Hepatocyte (in vitro differentiated cells): ENCODE data around the gene METAP1D.

Source experiments
- CTCF ChIP-seq: fragments of 200-600 bp; sonication (generic); IDR thresholded peaks from 2 replicates; pipeline ENCODE4 v1.5.1; 2016; ENCODE audit warnings: antibody characterized with exemption, mild to moderate bottlenecking; ENCODE audit not compliant: poor library complexity
- EZH2 ChIP-seq: fragments of 200-600 bp; sonication (generic); IDR thresholded peaks from 2 replicates; pipeline ENCODE4 v1.6.1; 2016; ENCODE audit warnings: antibody characterized with exemption, mild to moderate bottlenecking, borderline replicate concordance
- EZH2phosphoT487 ChIP-seq: fragments of 200-600 bp; sonication (generic); IDR thresholded peaks from one replicate; pipeline ENCODE4 v1.6.1; 2018; ENCODE audit warnings: antibody characterized with exemption, mild to moderate bottlenecking, low read depth, moderate library complexity; ENCODE audit not compliant: unreplicated experiment, severe bottlenecking

GRCh38 chr2:172084645-172085459, 85.1 kb downstream of the METAP1D start:
- TF ChIP-seq CTCF (no peak), EZH2 (no peak), EZH2phosphoT487 (no peak)
